Panc1 (cell line): ENCODE data around the gene UIMC1. TPM values are rescaled to one million over a fixed set of nuclear protein-coding genes. Genes with fewer than 3 reads are reported as not detected.
"Not testable (repeated sequence)": the region's sequence is repeated elsewhere in the genome, so short reads cannot be mapped to it uniquely, and the experiment has no call there.

ENCODE experiments used
- ATAC-seq: fragments of 200-7000 bp; cut with Tn5 transposase; 2 replicates; pipeline ENCODE4 v1.9.1; 2020; ENCODE audit warnings: mild to moderate bottlenecking, moderate library complexity
- BruUV-seq: library from RNA; stranded (reverse); fragments of 400-500 nt; replicated peaks from 2 replicates; lab custom pipeline; 2021; lab: Mats Ljungman, UMichigan
- CTCF ChIA-PET: fragments of 300-600 bp; sonication (Branson Sonifier 250); formaldehyde crosslinking; loops from one replicate; lab custom pipeline; 2022; ENCODE audit warnings: antibody characterized with exemption; lab: Charles Lee
- POLR2A ChIA-PET: fragments of 300-600 bp; sonication (Branson Sonifier 250); formaldehyde crosslinking; loops from one replicate; lab custom pipeline; 2022; ENCODE audit warnings: antibody characterized with exemption; lab: Charles Lee
- DNase-seq: peaks from one replicate; pipeline ENCODE4 v3.0.0-alpha.2; 2010; ENCODE audit warnings: low read depth, low spot score
- H3K27ac ChIP-seq: 2 replicates; pipeline ENCODE4 v1.5.1; 2011; ENCODE audit warnings: mild to moderate bottlenecking, low read length, inconsistent platforms
- H3K27me3 ChIP-seq: fragments of 200-500 bp; sonication (Bioruptor generic); 2 replicates; pipeline ENCODE4 v1.6.0; 2014; ENCODE audit warnings: low read length, inconsistent platforms; ENCODE audit not compliant: control insufficient read depth, insufficient read depth
- H3K36me3 ChIP-seq: fragments of 200-500 bp; sonication (Bioruptor generic); 2 replicates; pipeline ENCODE4 v1.5.1; 2014; ENCODE audit warnings: inconsistent platforms, mild to moderate bottlenecking, low read length, moderate library complexity; ENCODE audit not compliant: control insufficient read depth, insufficient read depth
- H3K4me1 ChIP-seq: 2 replicates; pipeline ENCODE4 v1.5.1; 2011; ENCODE audit warnings: inconsistent platforms, mild to moderate bottlenecking, low read length, moderate library complexity; ENCODE audit not compliant: control insufficient read depth, insufficient read depth
- H3K4me3 ChIP-seq, 2 experiments: 2 replicates each; pipeline ENCODE4 v1.5.1; 2011 to 2012; ENCODE audit warnings: low read depth in 2 of 2, low read length in 2 of 2, mild to moderate bottlenecking in 2 of 2, inconsistent platforms in 1 of 2, moderate library complexity in 1 of 2
- H3K9me3 ChIP-seq: fragments of 200-500 bp; sonication (Bioruptor generic); 2 replicates; pipeline ENCODE4 v1.5.1; 2014; ENCODE audit warnings: low read depth, mild to moderate bottlenecking, inconsistent platforms, low read length, moderate library complexity; ENCODE audit not compliant: control insufficient read depth, insufficient read depth
- POLR2AphosphoS5 ChIP-seq: IDR thresholded peaks from 2 replicates; pipeline ENCODE4 v1.6.1; 2012; ENCODE audit warnings: mild to moderate bottlenecking, low read depth, low read length, moderate library complexity
- REST ChIP-seq, 2 experiments: IDR thresholded peaks; 2 replicates each; pipeline ENCODE4 v1.6.1; 2011 to 2012; ENCODE audit warnings: low read depth in 2 of 2, control low read depth in 1 of 2, low read length in 1 of 2, mild to moderate bottlenecking in 1 of 2, moderate library complexity in 1 of 2; ENCODE audit not compliant: insufficient read depth in 1 of 2
- SIN3A ChIP-seq: IDR thresholded peaks from 2 replicates; pipeline ENCODE4 v1.6.1; 2012; ENCODE audit warnings: low read depth, mild to moderate bottlenecking, low read length, moderate library complexity, borderline replicate concordance; ENCODE audit not compliant: insufficient read depth
- TCF7L2 ChIP-seq: IDR thresholded peaks from 2 replicates; pipeline ENCODE4 v1.6.1; 2011; ENCODE audit warnings: mild to moderate bottlenecking, low read depth, low read length, inconsistent platforms
- in situ Hi-C: cut with HindIII; loops from 2 replicates; pipeline ENCODE4 v1.10.0; 2016; ENCODE audit warnings: low sequenced_read_pairs, low pct_unique_long_range_greater_than_20kb
- intact Hi-C: fragments of 100-400 bp; cut with micrococcal nuclease; formaldehyde crosslinking; loops from one replicate; pipeline ENCODE4 v1.10.0; 2022; ENCODE audit not compliant: unreplicated experiment
- total RNA-seq: library from RNA; stranded (reverse); gene quantifications from one replicate; pipeline ENCODE4 v1.2.1, GENCODE V29; 2021; ENCODE audit not compliant: unreplicated experiment
- TF ChIP-seq, protein P1 (sequence below): fragments of 450-650 bp; IDR thresholded peaks from 2 replicates; pipeline ENCODE4 v1.5.1; 2017; ENCODE audit warnings: mild to moderate bottlenecking

Gene UIMC1
- total RNA-seq, 1 experiment from 2014 or later = 37.1 TPM

GRCh38 chr5:176874198-176874780 is 132.3 kb downstream of the UIMC1 start:
- H3K4me3 ChIP-seq = no peak overlapping the region
- no peak overlapping the region for H3K27ac ChIP-seq
- intact Hi-C loops (no loop called here), in situ Hi-C loops (no loop called here)
- H3K27me3 ChIP-seq = no peaks in the 10 kb centered on the region
- no peaks in the 10 kb centered on the region for H3K36me3 ChIP-seq
- H3K9me3 ChIP-seq = no peaks in the 10 kb centered on the region
- POLR2A ChIA-PET = no interaction called here
- no peak for DNase-seq
- TF ChIP-seq POLR2AphosphoS5 = no peak
- no peak for TF ChIP-seq SIN3A
- TF ChIP-seq, protein P1, sequence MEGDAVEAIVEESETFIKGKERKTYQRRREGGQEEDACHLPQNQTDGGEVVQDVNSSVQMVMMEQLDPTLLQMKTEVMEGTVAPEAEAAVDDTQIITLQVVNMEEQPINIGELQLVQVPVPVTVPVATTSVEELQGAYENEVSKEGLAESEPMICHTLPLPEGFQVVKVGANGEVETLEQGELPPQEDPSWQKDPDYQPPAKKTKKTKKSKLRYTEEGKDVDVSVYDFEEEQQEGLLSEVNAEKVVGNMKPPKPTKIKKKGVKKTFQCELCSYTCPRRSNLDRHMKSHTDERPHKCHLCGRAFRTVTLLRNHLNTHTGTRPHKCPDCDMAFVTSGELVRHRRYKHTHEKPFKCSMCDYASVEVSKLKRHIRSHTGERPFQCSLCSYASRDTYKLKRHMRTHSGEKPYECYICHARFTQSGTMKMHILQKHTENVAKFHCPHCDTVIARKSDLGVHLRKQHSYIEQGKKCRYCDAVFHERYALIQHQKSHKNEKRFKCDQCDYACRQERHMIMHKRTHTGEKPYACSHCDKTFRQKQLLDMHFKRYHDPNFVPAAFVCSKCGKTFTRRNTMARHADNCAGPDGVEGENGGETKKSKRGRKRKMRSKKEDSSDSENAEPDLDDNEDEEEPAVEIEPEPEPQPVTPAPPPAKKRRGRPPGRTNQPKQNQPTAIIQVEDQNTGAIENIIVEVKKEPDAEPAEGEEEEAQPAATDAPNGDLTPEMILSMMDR = no peak
- TF ChIP-seq REST (IDR thresholded peaks at IDR 0.05; ENCODE audit: insufficient read depth in 1 of 2, low read depth in 2 of 2, low read length in 1 of 2) = no peak
- no peak for TF ChIP-seq TCF7L2
- CTCF ChIA-PET = interaction anchor here (1.1 kb wide), 1 partner anchor 72 kb away, joined by 3 read pairs; no protein-coding TSS in a partner anchor
- no peaks in the 10 kb centered on the region for H3K4me1 ChIP-seq
- ATAC-seq = no peak
- no TSS peak for BruUV-seq

DNA sequence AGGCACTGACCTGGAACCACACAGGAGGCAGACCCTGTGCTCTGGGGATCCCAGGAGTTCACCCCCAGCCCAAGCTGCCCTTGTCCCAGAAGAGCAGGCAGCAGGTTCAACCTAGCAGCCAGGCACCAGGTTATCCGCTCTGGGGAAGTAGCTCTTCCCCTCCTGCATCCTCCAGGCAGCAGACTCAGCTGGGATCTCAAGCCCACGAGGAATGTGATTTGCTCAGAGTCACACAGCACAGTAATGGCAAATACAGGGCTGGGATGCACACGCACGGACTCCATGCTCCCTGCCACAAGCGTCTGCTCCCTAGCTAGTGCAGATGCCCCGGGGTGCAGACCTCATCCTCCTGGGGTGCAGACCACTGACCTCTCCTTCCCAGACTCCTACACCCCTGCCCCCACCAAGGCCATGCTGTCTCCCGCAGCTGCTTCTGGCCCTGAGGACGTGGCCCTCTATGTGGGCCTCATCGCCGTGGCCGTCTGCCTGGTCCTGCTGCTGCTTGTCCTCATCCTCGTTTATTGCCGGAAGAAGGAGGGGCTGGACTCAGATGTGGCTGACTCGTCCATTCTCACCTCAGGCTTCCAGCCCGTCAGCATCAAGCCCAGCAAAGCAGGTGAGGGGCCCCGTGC is 132.9 kb downstream of the UIMC1 start:
- Histone ChIP-seq H3K36me3 (no peaks in the 10 kb centered on the region), H3K9me3 (no peaks in the 10 kb centered on the region), H3K27me3 (no peaks in the 10 kb centered on the region), H3K27ac (no peak overlapping the region), H3K4me3 (no peak overlapping the region), H3K4me1 (no peaks in the 10 kb centered on the region)
- POLR2A ChIA-PET = interaction anchor here (1.2 kb wide), 1 partner anchor 15 kb away, joined by 4 read pairs; no protein-coding TSS in a partner anchor
- no TSS peak for BruUV-seq
- intact Hi-C loops (no loop called here), in situ Hi-C loops (no loop called here)
- no peak for DNase-seq
- CTCF ChIA-PET = interaction anchor here (0.6 kb wide), 1 partner anchor 203 kb away, joined by 5 read pairs; no protein-coding TSS in a partner anchor
- no peak for ATAC-seq
- no peak for TF ChIP-seq TCF7L2
- no peak for TF ChIP-seq REST (IDR thresholded peaks at IDR 0.05; ENCODE audit: insufficient read depth in 1 of 2, low read depth in 2 of 2, low read length in 1 of 2)
- TF ChIP-seq SIN3A = no peak
- TF ChIP-seq, protein P1 = no peak
- no peak for TF ChIP-seq POLR2AphosphoS5

GRCh38 chr5:176873011-176873410 is 133.6 kb downstream of the UIMC1 start:
- ATAC-seq, H3K4me3 ChIP-seq, H3K4me1 ChIP-seq, CTCF ChIA-PET, H3K27ac ChIP-seq, intact Hi-C loops, BruUV-seq, H3K27me3 ChIP-seq, H3K9me3 ChIP-seq, DNase-seq, in situ Hi-C loops, H3K36me3 ChIP-seq: not testable (repeated sequence)
- POLR2A ChIA-PET = interaction anchor here (1.2 kb wide), 1 partner anchor 15 kb away, joined by 4 read pairs; no protein-coding TSS in a partner anchor
